GM18511 (cell line): ENCODE results near the gene CEP78.
"Not testable (repeated sequence)": the region's sequence is repeated elsewhere in the genome, so short reads cannot be mapped to it uniquely, and the experiment has no call there.

ENCODE experiments used
- ATAC-seq: cut with Tn5 transposase; IDR thresholded peaks from one replicate; pipeline ENCODE4 v1.9.1; 2021; ENCODE audit warnings: mild to moderate bottlenecking, moderate library complexity; ENCODE audit not compliant: unreplicated experiment

Gene CEP78

GRCh38 chr9:78235256-78235761 is 566 bp upstream of the CEP78 start:
- peak; percentile 1 for ATAC-seq

- peak; percentile 25 for ATAC-seq
These were observed 656 bp downstream of the CEP78 start for GRCh38 chr9:78236551-78236910.

GRCh38 chr9:78238046-78239038 is 2.5 kb downstream of the CEP78 start:
- ATAC-seq: no peak

GRCh38 chr9:78239506-78239905 is 3.6 kb downstream of the CEP78 start:
- no peak for ATAC-seq

GRCh38 chr9:78242041-78242440 is 6.2 kb downstream of the CEP78 start:
- no peak for ATAC-seq

- no peak for ATAC-seq
These were observed 7.3 kb downstream of the CEP78 start for GRCh38 chr9:78243130-78243529.

GRCh38 chr9:78245401-78245800 is 9.5 kb downstream of the CEP78 start:
- no peak for ATAC-seq

GRCh38 chr9:78248635-78249034 is 12.8 kb downstream of the CEP78 start:
- no peak for ATAC-seq

GRCh38 chr9:78249542-78249941 is 13.7 kb downstream of the CEP78 start:
- ATAC-seq: no peak

GRCh38 chr9:78252616-78253015 is 16.7 kb downstream of the CEP78 start:
- ATAC-seq: no peak

GRCh38 chr9:78253285-78253684 is 17.4 kb downstream of the CEP78 start:
- no peak for ATAC-seq

GRCh38 chr9:78261403-78262001 is 25.6 kb downstream of the CEP78 start:
- ATAC-seq: peak; percentile 75

- ATAC-seq: no peak
These were observed 26.8 kb downstream of the CEP78 start for GRCh38 chr9:78262655-78263054.

- no peak for ATAC-seq
These were observed 32.0 kb downstream of the CEP78 start for GRCh38 chr9:78267889-78268288.

- no peak for ATAC-seq
These were observed 33.9 kb downstream of the CEP78 start for GRCh38 chr9:78269784-78270183.

- ATAC-seq: no peak
These were observed 36.4 kb downstream of the CEP78 start for GRCh38 chr9:78272307-78272706.

GRCh38 chr9:78273761-78274160 is 37.9 kb downstream of the CEP78 start:
- ATAC-seq: no peak

GRCh38 chr9:78278177-78278777 is 42.4 kb downstream of the CEP78 start:
- no peak for ATAC-seq

GRCh38 chr9:78278801-78279200 is 42.9 kb downstream of the CEP78 start:
- no peak for ATAC-seq

- no peak for ATAC-seq
These were observed 45.2 kb downstream of the CEP78 start for GRCh38 chr9:78280982-78281668.

GRCh38 chr9:78284181-78284580 is 48.3 kb downstream of the CEP78 start:
- not testable (repeated sequence) for ATAC-seq
